ENCODE measurements around the gene ALLC.

ALLC gene

DNA sequence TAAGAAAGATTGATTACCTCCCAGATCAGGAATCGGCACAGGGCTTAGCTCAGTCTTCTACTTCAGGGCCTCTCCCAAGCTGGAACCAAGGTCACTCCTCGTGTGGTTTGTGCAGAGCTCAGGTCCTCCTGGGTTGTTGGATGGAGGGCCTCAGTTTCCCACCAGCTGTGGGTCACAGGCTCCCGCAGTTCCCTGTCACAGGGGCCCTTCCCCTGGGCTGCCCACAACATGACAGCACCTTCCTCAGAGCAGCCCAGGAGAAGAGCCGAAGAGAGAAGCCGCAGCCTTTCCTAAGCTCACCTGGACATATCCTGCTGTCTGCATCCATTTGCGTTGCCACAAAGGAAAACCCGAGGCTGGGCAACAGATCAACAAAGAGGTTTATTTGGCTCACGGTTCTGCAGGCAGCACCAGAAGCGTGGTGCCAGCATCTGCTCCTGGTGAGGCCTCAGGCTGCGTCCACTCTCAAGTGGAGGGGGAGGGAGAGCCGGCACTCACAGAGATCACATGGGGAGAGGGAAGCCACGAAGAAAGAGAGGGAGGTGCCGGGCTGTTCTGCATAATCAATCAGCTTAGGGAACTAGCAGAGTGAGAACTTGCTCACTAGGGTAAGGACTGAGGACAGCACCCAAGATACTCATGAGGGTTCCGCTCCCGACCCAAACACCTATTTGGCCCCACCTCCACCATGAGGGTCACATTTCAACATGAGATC lies 13.0 kb upstream of the ALLC start:
- H3K36me3 ChIP-seq (ENCODE audit: control insufficient read depth, insufficient read depth, low read length), result no peaks in the 10 kb centered on the region
- DNase-seq (ENCODE audit: extremely low read depth, insufficient read length), result no peak
- H3K4me3 ChIP-seq (replicated peaks; ENCODE audit: low read depth, low read length), result no peak overlapping the region
- TF ChIP-seq, protein P1, sequence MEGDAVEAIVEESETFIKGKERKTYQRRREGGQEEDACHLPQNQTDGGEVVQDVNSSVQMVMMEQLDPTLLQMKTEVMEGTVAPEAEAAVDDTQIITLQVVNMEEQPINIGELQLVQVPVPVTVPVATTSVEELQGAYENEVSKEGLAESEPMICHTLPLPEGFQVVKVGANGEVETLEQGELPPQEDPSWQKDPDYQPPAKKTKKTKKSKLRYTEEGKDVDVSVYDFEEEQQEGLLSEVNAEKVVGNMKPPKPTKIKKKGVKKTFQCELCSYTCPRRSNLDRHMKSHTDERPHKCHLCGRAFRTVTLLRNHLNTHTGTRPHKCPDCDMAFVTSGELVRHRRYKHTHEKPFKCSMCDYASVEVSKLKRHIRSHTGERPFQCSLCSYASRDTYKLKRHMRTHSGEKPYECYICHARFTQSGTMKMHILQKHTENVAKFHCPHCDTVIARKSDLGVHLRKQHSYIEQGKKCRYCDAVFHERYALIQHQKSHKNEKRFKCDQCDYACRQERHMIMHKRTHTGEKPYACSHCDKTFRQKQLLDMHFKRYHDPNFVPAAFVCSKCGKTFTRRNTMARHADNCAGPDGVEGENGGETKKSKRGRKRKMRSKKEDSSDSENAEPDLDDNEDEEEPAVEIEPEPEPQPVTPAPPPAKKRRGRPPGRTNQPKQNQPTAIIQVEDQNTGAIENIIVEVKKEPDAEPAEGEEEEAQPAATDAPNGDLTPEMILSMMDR (IDR thresholded peaks at IDR 0.05; ENCODE audit: insufficient read depth, low read length, poor library complexity, severe bottlenecking), result no peak
- H3K27me3 ChIP-seq (replicated peaks; ENCODE audit: control insufficient read depth, insufficient read depth, low read length), result no peaks in the 10 kb centered on the region

DNA sequence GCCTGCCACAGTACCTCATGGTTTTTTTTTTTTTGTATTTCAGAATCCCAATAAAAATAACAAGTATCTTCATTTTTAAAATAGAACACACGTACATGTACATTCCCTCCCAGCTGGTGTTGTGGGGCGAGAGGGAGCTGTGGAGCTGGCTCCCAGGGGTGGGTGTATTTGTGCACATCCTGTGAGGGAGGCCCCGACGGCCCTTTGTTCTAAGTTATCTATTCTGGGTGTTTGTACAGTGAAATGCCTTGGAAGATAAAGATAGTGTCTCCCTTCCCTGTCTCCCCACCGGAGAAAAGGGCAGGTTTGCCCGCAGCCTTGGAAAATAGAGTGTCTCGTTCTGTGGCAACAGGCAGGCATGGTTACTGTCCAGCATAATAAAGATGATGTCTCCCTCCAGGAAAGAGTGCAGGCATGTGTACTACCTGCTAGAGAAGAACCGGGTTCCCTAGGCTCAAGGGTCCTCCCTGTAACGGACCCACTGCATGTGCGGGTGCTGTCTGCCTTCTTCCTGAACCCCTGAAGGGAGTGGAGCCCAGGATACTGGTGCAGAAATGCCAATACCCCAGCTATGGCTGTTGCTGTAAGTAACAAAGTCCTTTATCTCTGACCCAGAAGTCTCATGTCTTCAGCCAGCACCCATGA lies 12.1 kb upstream of the ALLC start:
- no peaks in the 10 kb centered on the region for H3K36me3 ChIP-seq (ENCODE audit: control insufficient read depth, insufficient read depth, low read length)
- TF ChIP-seq, protein P1 (IDR thresholded peaks at IDR 0.05; ENCODE audit: insufficient read depth, low read length, poor library complexity, severe bottlenecking), result no peak
- no peaks in the 10 kb centered on the region for H3K27me3 ChIP-seq (replicated peaks; ENCODE audit: control insufficient read depth, insufficient read depth, low read length)

DNA sequence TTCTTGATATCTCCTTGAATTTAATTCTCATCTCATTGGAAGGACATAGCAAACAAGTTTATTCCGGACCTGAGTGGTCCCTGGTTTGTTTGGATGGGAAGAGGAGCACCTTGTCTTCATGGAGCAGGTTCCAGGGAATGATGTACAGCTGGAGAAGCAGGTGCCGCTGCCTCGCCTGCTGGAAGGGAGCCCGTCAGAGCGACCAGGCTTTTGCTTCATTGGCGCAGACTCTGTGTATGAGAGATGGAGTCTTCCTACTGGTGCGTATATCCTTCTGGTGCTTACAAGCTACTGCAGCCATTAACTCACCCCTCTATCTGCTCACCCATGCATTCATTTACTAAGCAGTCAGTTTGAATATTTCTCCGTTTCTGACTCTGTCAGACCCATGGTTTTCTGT lies 11.6 kb upstream of the ALLC start:
- H3K36me3 ChIP-seq (ENCODE audit: control insufficient read depth, insufficient read depth, low read length), result no peaks in the 10 kb centered on the region
- H3K4me3 ChIP-seq (replicated peaks; ENCODE audit: low read depth, low read length), result no peak overlapping the region
- no peaks in the 10 kb centered on the region for H3K27me3 ChIP-seq (replicated peaks; ENCODE audit: control insufficient read depth, insufficient read depth, low read length)
- TF ChIP-seq, protein P1 (IDR thresholded peaks at IDR 0.05; ENCODE audit: insufficient read depth, low read length, poor library complexity, severe bottlenecking), result no peak
- no peak for DNase-seq (ENCODE audit: extremely low read depth, insufficient read length)

More for the DNA sequence above, 12.1 kb upstream of the ALLC start:
- DNase-seq (ENCODE audit: extremely low read depth, insufficient read length), result no peak
- H3K4me3 ChIP-seq (replicated peaks; ENCODE audit: low read depth, low read length), result no peak overlapping the region

DNA sequence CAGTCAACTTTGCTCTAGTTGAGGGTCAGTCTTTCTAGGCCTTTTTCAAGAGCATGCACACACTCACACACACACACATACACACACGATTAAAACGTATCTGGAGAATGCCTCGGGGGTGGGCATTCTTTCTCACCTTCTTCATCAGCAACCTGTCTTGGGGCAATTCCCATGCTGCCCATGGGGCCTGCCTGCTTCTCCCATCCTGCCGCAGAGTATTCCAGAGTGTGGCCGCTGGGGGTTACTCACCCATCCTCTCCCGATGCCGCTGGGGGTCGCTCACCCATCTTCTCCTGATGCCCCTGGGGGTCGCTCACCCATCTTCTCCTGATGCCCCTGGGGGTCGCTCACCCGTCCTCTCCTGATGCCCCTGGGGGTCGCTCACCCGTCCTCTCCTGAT lies 10.8 kb upstream of the ALLC start:
- Histone ChIP-seq H3K4me3 (replicated peaks; ENCODE audit: low read depth, low read length) (no peak overlapping the region), H3K36me3 (ENCODE audit: control insufficient read depth, insufficient read depth, low read length) (no peaks in the 10 kb centered on the region), H3K27me3 (replicated peaks; ENCODE audit: control insufficient read depth, insufficient read depth, low read length) (no peaks in the 10 kb centered on the region)
- no peak for DNase-seq (ENCODE audit: extremely low read depth, insufficient read length)
- TF ChIP-seq, protein P1 (IDR thresholded peaks at IDR 0.05; ENCODE audit: insufficient read depth, low read length, poor library complexity, severe bottlenecking), result no peak

DNA sequence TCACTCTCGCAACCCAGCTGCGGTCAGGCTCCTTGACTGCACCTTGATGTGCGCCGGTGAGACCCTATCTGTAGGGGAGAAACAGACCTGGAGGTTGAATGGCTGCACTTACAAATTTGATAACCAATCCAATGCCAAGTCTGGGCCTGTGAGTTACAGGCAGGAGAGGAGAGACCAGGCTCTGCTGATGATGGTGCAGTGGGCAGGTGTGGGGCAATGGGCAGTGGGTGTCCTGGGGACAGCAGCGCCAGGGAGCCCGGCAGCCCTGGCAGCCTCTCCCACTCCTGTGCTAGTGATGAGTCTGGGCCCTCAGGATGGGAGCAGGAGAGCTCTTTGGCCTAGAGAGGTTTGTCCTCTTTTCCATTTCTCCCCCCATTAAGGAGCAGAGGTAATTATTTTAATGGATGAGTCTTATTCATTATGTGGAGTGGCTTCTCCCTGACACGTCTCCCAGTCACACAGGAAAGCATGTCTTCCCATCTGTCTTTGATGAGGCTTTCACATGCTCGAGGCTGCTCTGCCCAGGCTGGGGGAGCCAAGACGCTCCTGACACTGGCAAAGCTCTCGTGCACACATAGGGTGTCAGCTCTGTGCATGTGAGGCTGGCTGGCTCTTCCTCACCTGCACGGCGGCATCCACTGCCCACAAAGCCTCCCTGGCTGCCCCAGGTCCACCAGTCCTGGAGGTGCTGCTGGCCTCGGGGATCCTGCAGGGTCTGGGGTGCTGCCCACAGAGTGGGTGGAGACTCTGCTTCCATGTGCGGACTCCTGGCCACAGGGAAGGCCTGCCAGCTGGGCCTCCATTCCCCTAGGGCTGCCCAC lies 10.0 kb upstream of the ALLC start:
- Histone ChIP-seq H3K36me3 (ENCODE audit: control insufficient read depth, insufficient read depth, low read length) (no peaks in the 10 kb centered on the region), H3K27me3 (replicated peaks; ENCODE audit: control insufficient read depth, insufficient read depth, low read length) (no peaks in the 10 kb centered on the region), H3K4me3 (replicated peaks; ENCODE audit: low read depth, low read length) (no peak overlapping the region)
- no peak for DNase-seq (ENCODE audit: extremely low read depth, insufficient read length)
- TF ChIP-seq, protein P1 (IDR thresholded peaks at IDR 0.05; ENCODE audit: insufficient read depth, low read length, poor library complexity, severe bottlenecking), result no peak
